ENCODE results near the gene SLIT3. TPM values are rescaled to one million over a fixed set of nuclear protein-coding genes. Genes with fewer than 3 reads are reported as not detected.

The SLIT3 gene
- total RNA-seq, 1 experiment from 2014 or later, result 0.92 TPM

DNA sequence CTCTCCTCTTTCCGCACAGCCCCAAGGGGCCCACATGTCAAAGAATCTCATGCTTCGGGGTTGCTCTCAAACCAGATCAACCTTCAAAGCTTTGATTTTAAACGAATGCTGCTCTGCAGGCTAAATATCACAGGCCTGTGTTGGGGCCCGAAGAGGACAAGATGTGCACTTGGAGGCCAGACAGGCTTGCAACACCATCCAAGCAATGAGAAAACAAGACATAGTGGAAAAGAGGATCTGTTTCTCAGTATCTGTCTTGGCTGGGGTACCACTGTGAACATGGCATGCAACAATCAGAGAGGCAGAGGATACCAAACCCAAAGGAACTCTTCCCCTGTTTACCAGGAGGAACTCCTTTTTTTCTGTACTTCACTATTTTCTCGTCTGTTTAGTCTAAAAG is 321.8 kb downstream of the SLIT3 start:
- no peak for DNase-seq
- Mint-ChIP-seq H3K36me3 (ENCODE audit: insufficient read depth in 1 of 3, low read depth in 3 of 3) (no peaks in the 10 kb centered on the region; a peak in 1 of 7 replicates), H3K4me3 (no peak overlapping the region), H3K27me3 (ENCODE audit: low read depth) (peaks cover 12% of the 10 kb centered on the region), H3K27ac (no peak overlapping the region), H3K9me3 (no peaks in the 10 kb centered on the region), H3K4me1 (peaks cover 14 to 30% of the 10 kb centered on the region in 2 experiments)
- no peak overlapping the region for H3K18ac ChIP-seq (ENCODE audit: insufficient read length, low read depth, low read length)
- H2AK5ac ChIP-seq (ENCODE audit: insufficient read length, low read length), result no peak overlapping the region
- H4K5ac ChIP-seq (ENCODE audit: insufficient read length, low read depth, low read length), result no peak overlapping the region
- no peak overlapping the region for H3K4me2 ChIP-seq (ENCODE audit: insufficient read depth, insufficient read length, low read length)
- H2BK15ac ChIP-seq (ENCODE audit: low read depth, low read length), result no peak overlapping the region
- H3K14ac ChIP-seq (ENCODE audit: insufficient read depth, low read length), result no peak overlapping the region
- H3K56ac ChIP-seq (ENCODE audit: insufficient read length, low read depth, low read length), result no peak overlapping the region
- H2AFZ ChIP-seq (ENCODE audit: low read length), result no peak overlapping the region
- H2BK5ac ChIP-seq (ENCODE audit: insufficient read length, low read length), result no peak overlapping the region
- no peak overlapping the region for H2BK12ac ChIP-seq (ENCODE audit: insufficient read length, low read depth, low read length)
- no peaks in the 10 kb centered on the region for H3K9me3 ChIP-seq (ENCODE audit: control insufficient read depth, low read depth, low read length)
- no peak overlapping the region for H3K9ac ChIP-seq (ENCODE audit: extremely low read depth, insufficient read length, low read length)
- TF ChIP-seq, protein P1, sequence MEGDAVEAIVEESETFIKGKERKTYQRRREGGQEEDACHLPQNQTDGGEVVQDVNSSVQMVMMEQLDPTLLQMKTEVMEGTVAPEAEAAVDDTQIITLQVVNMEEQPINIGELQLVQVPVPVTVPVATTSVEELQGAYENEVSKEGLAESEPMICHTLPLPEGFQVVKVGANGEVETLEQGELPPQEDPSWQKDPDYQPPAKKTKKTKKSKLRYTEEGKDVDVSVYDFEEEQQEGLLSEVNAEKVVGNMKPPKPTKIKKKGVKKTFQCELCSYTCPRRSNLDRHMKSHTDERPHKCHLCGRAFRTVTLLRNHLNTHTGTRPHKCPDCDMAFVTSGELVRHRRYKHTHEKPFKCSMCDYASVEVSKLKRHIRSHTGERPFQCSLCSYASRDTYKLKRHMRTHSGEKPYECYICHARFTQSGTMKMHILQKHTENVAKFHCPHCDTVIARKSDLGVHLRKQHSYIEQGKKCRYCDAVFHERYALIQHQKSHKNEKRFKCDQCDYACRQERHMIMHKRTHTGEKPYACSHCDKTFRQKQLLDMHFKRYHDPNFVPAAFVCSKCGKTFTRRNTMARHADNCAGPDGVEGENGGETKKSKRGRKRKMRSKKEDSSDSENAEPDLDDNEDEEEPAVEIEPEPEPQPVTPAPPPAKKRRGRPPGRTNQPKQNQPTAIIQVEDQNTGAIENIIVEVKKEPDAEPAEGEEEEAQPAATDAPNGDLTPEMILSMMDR (conservative IDR thresholded peaks at IDR 0.05), result no peak
- H3K79me1 ChIP-seq (ENCODE audit: insufficient read depth, low read depth, low read length, poor library complexity, severe bottlenecking), result no peaks in the 10 kb centered on the region
- H3K27ac ChIP-seq (ENCODE audit: insufficient read length, low read depth, low read length), result no peak overlapping the region
- no peak overlapping the region for H3T11ph ChIP-seq (ENCODE audit: low read length)
- no peak overlapping the region for H2BK20ac ChIP-seq (ENCODE audit: low read depth, low read length, poor library complexity, severe bottlenecking)
- no peaks in the 10 kb centered on the region for H4K20me1 ChIP-seq (ENCODE audit: control insufficient read depth, insufficient read depth, insufficient read length)
- WGBS (ENCODE audit: extremely low coverage, insufficient read length, low lambda C conversion rate), result no CpG with 5 or more reads among the region's 5 CpGs
- no peaks in the 10 kb centered on the region for H3K27me3 ChIP-seq (ENCODE audit: insufficient read depth, low read length)
- H3K23ac ChIP-seq (ENCODE audit: insufficient read length, low read depth, low read length), result no peak overlapping the region
- no peak overlapping the region for H2BK120ac ChIP-seq (ENCODE audit: low read depth, low read length, poor library complexity, severe bottlenecking)
- H3K4ac ChIP-seq (ENCODE audit: low read depth, low read length), result no peak overlapping the region
- peaks cover 8% of the 10 kb centered on the region for H3K4me1 ChIP-seq (ENCODE audit: insufficient read depth, low read length)
- H3K23me2 ChIP-seq (ENCODE audit: insufficient read length, low read depth, low read length, poor library complexity, severe bottlenecking), result no peaks in the 10 kb centered on the region
- H3K79me2 ChIP-seq (ENCODE audit: insufficient read depth, low read length), result no peaks in the 10 kb centered on the region
- H4K8ac ChIP-seq (replicated peaks; ENCODE audit: insufficient read length, low read depth, low read length), result no peak overlapping the region
- H4K91ac ChIP-seq (ENCODE audit: insufficient read length, low read depth, low read length), result no peak overlapping the region
